Gastroesophageal sphincter (tissue), 3 donors: ENCODE measurements around the gene POLD2.

Experiments
- CTCF ChIP-seq, 4 experiments: fragments of 200-600 bp in 2 of 4; fragments of 450-650 bp in 2 of 4; sonication (generic) in 1 of 4; IDR thresholded peaks; one replicate each; pipeline ENCODE4 v1.5.1; 2017 to 2019; ENCODE audit warnings: antibody characterized with exemption in 4 of 4, mild to moderate bottlenecking in 2 of 4, moderate library complexity in 2 of 4
- POLR2AphosphoS5 ChIP-seq: sonication (generic); formaldehyde crosslinking; IDR thresholded peaks from one replicate; pipeline ENCODE4 v1.6.1; 2017; ENCODE audit warnings: antibody characterized with exemption

- TF ChIP-seq CTCF (IDR thresholded peaks at IDR 0.05) (no peak), POLR2AphosphoS5 (no peak)
These were observed 27.1 kb upstream of the POLD2 start for GRCh38 chr7:44150466-44150832.
